ENCODE data around the gene RALGAPB.

RALGAPB gene

DNA sequence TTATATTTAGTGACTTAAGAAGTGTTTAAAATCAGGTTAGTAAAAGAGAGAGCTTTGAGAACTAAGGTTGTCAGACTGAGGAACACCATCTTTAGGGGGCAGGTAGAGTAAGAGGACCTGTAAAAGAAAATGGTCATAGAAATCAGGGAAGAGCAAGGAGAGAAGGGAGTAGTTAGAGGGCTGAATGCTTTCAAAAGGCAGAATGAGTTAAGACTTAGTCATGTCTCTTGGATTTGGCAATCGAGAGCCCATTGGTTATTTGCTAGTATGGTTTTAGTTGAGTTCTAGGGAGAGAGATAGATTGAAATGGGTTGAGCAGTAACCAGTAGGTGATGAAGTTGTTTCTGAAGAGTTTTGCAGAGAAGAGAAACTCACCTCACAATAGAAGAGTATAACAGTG, 51.1 kb downstream of the RALGAPB start:
- H3K4me2 ChIP-seq: no peak overlapping the region
- no peaks in the 10 kb centered on the region for H3K36me3 ChIP-seq (ENCODE audit: insufficient read depth)
- no peaks in the 10 kb centered on the region for H3K79me2 ChIP-seq (ENCODE audit: insufficient read depth, low read depth)
- TF ChIP-seq, protein P1, sequence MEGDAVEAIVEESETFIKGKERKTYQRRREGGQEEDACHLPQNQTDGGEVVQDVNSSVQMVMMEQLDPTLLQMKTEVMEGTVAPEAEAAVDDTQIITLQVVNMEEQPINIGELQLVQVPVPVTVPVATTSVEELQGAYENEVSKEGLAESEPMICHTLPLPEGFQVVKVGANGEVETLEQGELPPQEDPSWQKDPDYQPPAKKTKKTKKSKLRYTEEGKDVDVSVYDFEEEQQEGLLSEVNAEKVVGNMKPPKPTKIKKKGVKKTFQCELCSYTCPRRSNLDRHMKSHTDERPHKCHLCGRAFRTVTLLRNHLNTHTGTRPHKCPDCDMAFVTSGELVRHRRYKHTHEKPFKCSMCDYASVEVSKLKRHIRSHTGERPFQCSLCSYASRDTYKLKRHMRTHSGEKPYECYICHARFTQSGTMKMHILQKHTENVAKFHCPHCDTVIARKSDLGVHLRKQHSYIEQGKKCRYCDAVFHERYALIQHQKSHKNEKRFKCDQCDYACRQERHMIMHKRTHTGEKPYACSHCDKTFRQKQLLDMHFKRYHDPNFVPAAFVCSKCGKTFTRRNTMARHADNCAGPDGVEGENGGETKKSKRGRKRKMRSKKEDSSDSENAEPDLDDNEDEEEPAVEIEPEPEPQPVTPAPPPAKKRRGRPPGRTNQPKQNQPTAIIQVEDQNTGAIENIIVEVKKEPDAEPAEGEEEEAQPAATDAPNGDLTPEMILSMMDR (conservative IDR thresholded peaks at IDR 0.05; ENCODE audit: low read depth, low read length): no peak
- no peak overlapping the region for H3K9ac ChIP-seq
- H4K20me1 ChIP-seq (ENCODE audit: insufficient read depth): no peaks in the 10 kb centered on the region
- no peak overlapping the region for H3K4me3 ChIP-seq (IDR thresholded peaks at IDR 0.05; ENCODE audit: insufficient read depth, low read depth, low read length)
- H3K27ac ChIP-seq: no peak overlapping the region
- no peak overlapping the region for H2AFZ ChIP-seq (ENCODE audit: low read depth)
- H3K4me1 ChIP-seq (ENCODE audit: low read depth, poor library complexity, severe bottlenecking): no peaks in the 10 kb centered on the region
- H3K27me3 ChIP-seq (ENCODE audit: insufficient read depth, low read depth): no peaks in the 10 kb centered on the region

DNA sequence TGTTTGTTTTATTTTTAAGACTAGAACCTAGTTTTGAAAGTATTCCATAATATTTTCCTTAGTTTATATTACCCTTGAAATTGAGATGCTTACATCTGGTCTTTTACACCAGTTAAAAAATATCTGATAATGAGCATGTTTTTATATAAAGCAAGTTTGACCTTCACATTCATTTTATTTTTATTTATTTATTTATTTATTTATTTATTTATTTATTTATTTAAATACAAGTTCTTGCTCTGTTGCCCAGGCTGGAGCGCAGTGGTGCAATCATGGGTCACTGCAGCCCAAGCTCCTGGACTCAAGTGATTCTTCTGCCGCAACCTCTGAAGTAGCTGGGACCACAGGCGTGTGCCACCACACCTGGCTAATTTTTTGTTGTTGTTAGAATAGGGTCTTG, 55.5 kb downstream of the RALGAPB start:
- Histone ChIP-seq H3K36me3 (ENCODE audit: insufficient read depth) (no peaks in the 10 kb centered on the region), H3K79me2 (ENCODE audit: insufficient read depth, low read depth) (no peaks in the 10 kb centered on the region), H3K9ac (no peak overlapping the region), H3K4me3 (IDR thresholded peaks at IDR 0.05; ENCODE audit: insufficient read depth, low read depth, low read length) (no peak overlapping the region), H3K27me3 (ENCODE audit: insufficient read depth, low read depth) (no peaks in the 10 kb centered on the region), H2AFZ (ENCODE audit: low read depth) (no peak overlapping the region), H3K4me1 (ENCODE audit: low read depth, poor library complexity, severe bottlenecking) (no peaks in the 10 kb centered on the region), H4K20me1 (ENCODE audit: insufficient read depth) (peaks cover 3% of the 10 kb centered on the region; the same call in 1 of the 2 replicates), H3K27ac (no peak overlapping the region), H3K4me2 (no peak overlapping the region)
- TF ChIP-seq, protein P1 (conservative IDR thresholded peaks at IDR 0.05; ENCODE audit: low read depth, low read length): no peak

DNA sequence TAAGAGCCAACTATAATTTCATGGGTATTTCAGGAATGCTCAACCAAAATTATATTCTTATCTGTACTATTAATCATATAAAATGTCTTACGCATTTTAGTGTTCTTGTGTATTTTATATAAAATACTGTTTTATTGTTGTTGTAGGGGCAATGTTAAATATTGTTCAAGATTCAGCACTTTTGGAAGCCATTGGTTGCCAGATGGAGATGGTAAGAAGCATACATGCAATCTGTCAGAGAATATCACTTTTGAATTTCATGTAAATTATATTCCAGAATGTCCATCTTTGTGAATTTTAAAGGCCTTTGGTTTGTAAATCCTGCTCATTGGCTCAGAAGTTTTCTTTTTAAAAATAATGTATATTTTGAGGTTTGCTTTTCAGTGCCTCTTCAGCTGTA, 58.4 kb downstream of the RALGAPB start:
- H2AFZ ChIP-seq (ENCODE audit: low read depth): no peak overlapping the region
- H3K9ac ChIP-seq: no peak overlapping the region
- H3K79me2 ChIP-seq (ENCODE audit: insufficient read depth, low read depth): no peaks in the 10 kb centered on the region
- H3K4me2 ChIP-seq: no peak overlapping the region
- TF ChIP-seq, protein P1 (conservative IDR thresholded peaks at IDR 0.05; ENCODE audit: low read depth, low read length): no peak
- 0 out of 2 replicates have a peak, but pooled peaks cover under 1% of the 10 kb centered on the region for H3K36me3 ChIP-seq (ENCODE audit: insufficient read depth)
- H3K27ac ChIP-seq: no peak overlapping the region
- no peaks in the 10 kb centered on the region for H3K4me1 ChIP-seq (ENCODE audit: low read depth, poor library complexity, severe bottlenecking)
- no peak overlapping the region for H3K4me3 ChIP-seq (IDR thresholded peaks at IDR 0.05; ENCODE audit: insufficient read depth, low read depth, low read length)
- H3K27me3 ChIP-seq (ENCODE audit: insufficient read depth, low read depth): no peaks in the 10 kb centered on the region
- peaks cover 3% of the 10 kb centered on the region; the same call in 1 of the 2 replicates for H4K20me1 ChIP-seq (ENCODE audit: insufficient read depth)

DNA sequence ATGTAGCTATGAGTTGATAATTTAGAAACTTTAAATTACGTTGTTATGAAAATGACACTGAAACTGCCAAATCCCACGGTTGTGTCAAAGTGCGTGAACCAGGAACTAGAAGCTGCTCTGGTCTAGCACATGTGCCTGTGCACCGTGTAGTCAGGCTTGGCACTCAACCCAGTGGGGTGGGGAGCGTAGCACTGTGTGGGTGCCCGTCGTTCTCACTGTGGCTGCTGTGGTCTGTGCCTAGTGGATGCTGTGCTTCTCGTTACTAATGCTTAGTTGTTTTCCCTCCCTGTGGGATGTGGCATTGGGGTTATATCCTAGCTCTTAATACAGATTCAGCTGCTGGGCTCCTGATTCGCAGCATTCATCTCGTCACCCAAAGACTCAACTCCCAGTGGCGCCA, 62.1 kb downstream of the RALGAPB start:
- H3K36me3 ChIP-seq (ENCODE audit: insufficient read depth): peaks cover 14% of the 10 kb centered on the region; the same call in 1 of the 2 replicates
- H3K79me2 ChIP-seq (ENCODE audit: insufficient read depth, low read depth): no peaks in the 10 kb centered on the region
- no peak overlapping the region for H3K4me2 ChIP-seq
- TF ChIP-seq, protein P1 (conservative IDR thresholded peaks at IDR 0.05; ENCODE audit: low read depth, low read length): no peak
- no peaks in the 10 kb centered on the region for H3K27me3 ChIP-seq (ENCODE audit: insufficient read depth, low read depth)
- H3K27ac ChIP-seq: no peak overlapping the region
- H4K20me1 ChIP-seq (ENCODE audit: insufficient read depth): peaks cover 3% of the 10 kb centered on the region; the same call in 1 of the 2 replicates
- no peak overlapping the region for H2AFZ ChIP-seq (ENCODE audit: low read depth)
- H3K4me1 ChIP-seq (ENCODE audit: low read depth, poor library complexity, severe bottlenecking): no peaks in the 10 kb centered on the region
- H3K9ac ChIP-seq: no peak overlapping the region
- H3K4me3 ChIP-seq (IDR thresholded peaks at IDR 0.05; ENCODE audit: insufficient read depth, low read depth, low read length): no peak overlapping the region

Measured in KMS-11 (cell line).